Psoas muscle (tissue), 8 donors: ENCODE measurements around the gene STIMATE. TPM values are rescaled to one million over a fixed set of nuclear protein-coding genes. Genes with fewer than 3 reads are reported as not detected.
A peak's percentile ranks its signal among the peaks of the same experiment; 100 is the strongest.

Experiments
- ATAC-seq, 4 donors: fragments of 200-7000 bp; cut with Tn5 transposase; one replicate each; pipeline ENCODE4 v1.9.1; 2020; ENCODE audit warnings: moderate library complexity in 3 of 4, mild to moderate bottlenecking in 2 of 4
- DNase-seq, 2 donors: peaks; one replicate each; pipeline ENCODE4 v3.0.0-alpha.2; 2020
- H3K27ac ChIP-seq: fragments of 200-600 bp; one replicate; pipeline ENCODE4 v1.8.0; 2022
- H3K27me3 ChIP-seq, 3 donors: fragments of 200-600 bp in 1 of 3; one replicate each; pipeline versions ENCODE4 v1.6.1 to v1.8.0; 2013 to 2022; ENCODE audit warnings: low read length in 2 of 3, mild to moderate bottlenecking in 2 of 3, moderate library complexity in 1 of 3; ENCODE audit not compliant: insufficient read depth in 3 of 3
- H3K36me3 ChIP-seq, 2 donors: fragments of 200-600 bp in 1 of 2; one replicate each; pipeline versions ENCODE4 v1.6.1 to v1.8.0; 2013 to 2022; ENCODE audit warnings: low read depth in 1 of 2, mild to moderate bottlenecking in 1 of 2, moderate library complexity in 1 of 2; ENCODE audit not compliant: insufficient read depth in 1 of 2
- H3K4me1 ChIP-seq: fragments of 200-600 bp; one replicate; pipeline ENCODE4 v1.8.0; 2022
- H3K4me3 ChIP-seq: fragments of 200-600 bp; one replicate; pipeline ENCODE4 v1.8.0; 2022; ENCODE audit warnings: mild to moderate bottlenecking
- H3K9me3 ChIP-seq: fragments of 200-600 bp; one replicate; pipeline ENCODE4 v1.8.0; 2022
- CTCF ChIP-seq: fragments of 200-600 bp; IDR thresholded peaks from one replicate; pipeline ENCODE4 v1.8.0; 2022; ENCODE audit warnings: antibody characterized with exemption
- WGBS, 3 donors: extraction: QIAGEN DNeasy Blood & Tissue Kit; methylation state at CpG; one replicate each; pipeline versions ENCODE4 v1.1.6 to v1.1.7; 2013; 5-methylcytosine and 5-hydroxymethylcytosine counted together
- intact Hi-C, 2 donors: fragments of 100-400 bp; cut with DNase I; formaldehyde crosslinking; loops; one replicate each; pipeline versions ENCODE4 v1.11.0 to v1.14.2; 2022
- polyA plus RNA-seq, 3 donors: library from polyadenylated mRNA; stranded (reverse); fragments of 200-250 nt; gene quantifications; one replicate each; pipeline ENCODE4 v1.2.3, GENCODE V29; 2013
- total RNA-seq, 4 donors: library from RNA; stranded (reverse); fragmentation: NEBNext Ultra II Directional in 2 of 4; extraction: Animal tissue kit (Norgen Biotek cat#: 25700) in 2 of 4; gene quantifications; one replicate each; pipeline versions ENCODE4 v1.2.1 to v1.2.4, GENCODE V29; 2021 to 2023
- donor health status: healthy with polysubstance abuse.
- donor health status: DM: no; HTN: no; CAD: no; lungs with moderate emphysema.
- donor health status: Bipolar disorder and iron deficiency.
- donor health status: healthy.
- donor health status: DM: yes; HTN: yes; CAD: no.
- donor health status: DM: no; HTN: no; CAD: no.
- donor health status: DM: no; HTN: no; CAD: no.
- donor health status: DM: yes; HTN: yes; CAD: no.

The STIMATE gene
- total and polyA plus RNA-seq, 7 donors: 3.5 to 22.3 (median 10.2) TPM

GRCh38 chr3:52834871-52835501 lies 62.4 kb downstream of the STIMATE start, which contains the start of gene MUSTN1:
MUSTN1 (minus strand) TSS chr3:52835019; CDS start chr3:52834948, 71 bp downstream.
- Histone ChIP-seq H3K27ac (peak within 1 kb of the TSS; percentile 97), H3K9me3 (no peaks in the 10 kb centered on the region), H3K27me3 (no peaks in the 10 kb centered on the region), H3K4me3 (peak within 1 kb of the TSS; percentile 75), H3K4me1 (peaks cover 83% of the 10 kb centered on the region), H3K36me3 (peaks cover 0 to 16% of the 10 kb centered on the region in 2 donors)
- DNase-seq (peak; percentile 78 to 94), ATAC-seq (peak; percentile 69 to 80 (median 74))
- 16 to 18% (median 17%) methylated on average over 11 of the region's 11 CpGs for WGBS, 3 donors
- intact Hi-C loops: no loop called here
- no peak for TF ChIP-seq CTCF

GRCh38 chr3:52833202-52833601 lies 64.1 kb downstream of the STIMATE start:
- no peak for DNase-seq
- ATAC-seq: no peak
- Histone ChIP-seq H3K4me3 (peak overlapping the region; percentile 75), H3K36me3 (peaks cover 0 to 29% of the 10 kb centered on the region in 2 donors), H3K27me3 (no peaks in the 10 kb centered on the region), H3K27ac (peak overlapping the region; percentile 97), H3K4me1 (peaks cover 71% of the 10 kb centered on the region), H3K9me3 (no peaks in the 10 kb centered on the region)
- no peak for TF ChIP-seq CTCF
- intact Hi-C loops: no loop called here
- WGBS, 3 donors: 40 to 63% (median 45%) methylated on average over 10 to 14 of the region's 14 CpGs

- Histone ChIP-seq H3K9me3 (no peaks in the 10 kb centered on the region), H3K36me3 (peaks cover 0 to 44% of the 10 kb centered on the region in 2 donors), H3K4me3 (peak overlapping the region; percentile 75), H3K27ac (peak overlapping the region; percentile 97), H3K27me3 (no peaks in the 10 kb centered on the region), H3K4me1 (peaks cover 59% of the 10 kb centered on the region)
- no peak for TF ChIP-seq CTCF
- DNase-seq (peak; percentile 80 to 92), ATAC-seq (peak; percentile 64 to 73 (median 71))
- WGBS, 3 donors: 13 to 27% (median 16%) methylated on average over 21 of the region's 21 CpGs
- intact Hi-C loops: no loop called here
These were observed 65.6 kb downstream of the STIMATE start for GRCh38 chr3:52831500-52832301.

GRCh38 chr3:52830535-52831258 lies 66.7 kb downstream of the STIMATE start, which contains the start of gene ITIH4:
ITIH4 (minus strand) TSS chr3:52830672; CDS start chr3:52830642, 30 bp downstream.
- TF ChIP-seq CTCF: no peak
- H3K36me3 ChIP-seq: peaks cover 0 to 54% of the 10 kb centered on the region in 2 donors
- peaks cover 50% of the 10 kb centered on the region for H3K4me1 ChIP-seq
- peak within 1 kb of the TSS; percentile 97 for H3K27ac ChIP-seq
- DNase-seq (no peak), ATAC-seq (no peak)
- 66 to 81% (median 69%) methylated on average over 16 of the region's 16 CpGs for WGBS, 3 donors
- intact Hi-C loops: no loop called here
- peak within 1 kb of the TSS; percentile 75 for H3K4me3 ChIP-seq
- no peaks in the 10 kb centered on the region for H3K27me3 ChIP-seq
- H3K9me3 ChIP-seq: no peaks in the 10 kb centered on the region
